WTC11 (cell line): ENCODE results near the gene GABRP. TPM values are rescaled to one million over a fixed set of nuclear protein-coding genes. Genes with fewer than 3 reads are reported as not detected.

Source experiments
- ATAC-seq: fragments of 200-7000 bp; cut with Tn5 transposase; 2 replicates; pipeline ENCODE4 v1.10.0; 2021; ENCODE audit warnings: mild to moderate bottlenecking, moderate library complexity
- CTCF ChIA-PET: fragments of 300-600 bp; sonication (Branson Sonifier 250); formaldehyde crosslinking; loops from one replicate; lab custom pipeline; 2021; ENCODE audit warnings: antibody characterized with exemption; lab: Charles Lee
- POLR2A ChIA-PET: fragments of 350-600 bp; sonication (Branson Sonifier 250); formaldehyde crosslinking; loops from one replicate; lab custom pipeline; 2021; ENCODE audit warnings: antibody characterized with exemption; lab: Charles Lee
- DNase-seq: peaks from one replicate; pipeline ENCODE4 v3.0.0; 2021; ENCODE audit warnings: low spot score
- H3K27ac Mint-ChIP-seq: 2 replicates; pipeline ENCODE4 v1.8.0; 2021; ENCODE audit warnings: mixed read lengths
- H3K27me3 Mint-ChIP-seq: 2 replicates; pipeline ENCODE4 v1.8.0; 2021; ENCODE audit warnings: low read depth, mild to moderate bottlenecking, moderate library complexity, mixed read lengths
- H3K36me3 Mint-ChIP-seq: 2 replicates; pipeline ENCODE4 v1.8.0; 2021; ENCODE audit warnings: mixed read lengths
- H3K4me1 Mint-ChIP-seq: 2 replicates; pipeline ENCODE4 v1.8.0; 2022; ENCODE audit warnings: mixed read lengths
- H3K4me3 Mint-ChIP-seq: 2 replicates; pipeline ENCODE4 v1.8.0; 2021; ENCODE audit warnings: mild to moderate bottlenecking, moderate library complexity, mixed read lengths
- H3K9me3 Mint-ChIP-seq: 2 replicates; pipeline ENCODE4 v1.8.0; 2021; ENCODE audit warnings: mixed read lengths
- ATF1 ChIP-seq: sonication (generic); formaldehyde crosslinking; IDR thresholded peaks from 2 replicates; pipeline ENCODE4 v1.8.1; 2023; ENCODE audit warnings: mild to moderate bottlenecking, moderate library complexity, missing genetic modification reagents
- CBFB ChIP-seq: sonication (generic); formaldehyde crosslinking; IDR thresholded peaks from 2 replicates; pipeline ENCODE4 v1.8.1; 2022; ENCODE audit warnings: mild to moderate bottlenecking, low read depth, missing genetic modification reagents
- CDX4 ChIP-seq: fragments of 250-450 bp; sonication (Bioruptor Pico); IDR thresholded peaks from 2 replicates; pipeline ENCODE4 v1.9.0; 2021; ENCODE audit warnings: moderate library complexity, mild to moderate bottlenecking, inconsistent platforms, borderline replicate concordance
- CREB1 ChIP-seq: sonication (generic); formaldehyde crosslinking; IDR thresholded peaks from 2 replicates; pipeline ENCODE4 v1.8.0; 2023; ENCODE audit warnings: mild to moderate bottlenecking, missing genetic modification reagents
- CREM ChIP-seq: sonication (generic); formaldehyde crosslinking; IDR thresholded peaks from 2 replicates; pipeline ENCODE4 v1.8.1; 2022; ENCODE audit warnings: mild to moderate bottlenecking, missing genetic modification reagents, moderate library complexity
- EMX1 ChIP-seq: fragments of 250-450 bp; sonication (Bioruptor Pico); IDR thresholded peaks from 2 replicates; pipeline ENCODE4 v1.8.0; 2021; ENCODE audit warnings: mild to moderate bottlenecking
- GTF2I ChIP-seq: fragments of 250-450 bp; sonication (Bioruptor Pico); conservative IDR thresholded peaks from 2 replicates; pipeline ENCODE4 v1.4.0; 2021; ENCODE audit warnings: mild to moderate bottlenecking
- IRF1 ChIP-seq: sonication (generic); formaldehyde crosslinking; IDR thresholded peaks from 2 replicates; pipeline ENCODE4 v1.8.0; 2023; ENCODE audit warnings: missing genetic modification reagents
- TP53 ChIP-seq: sonication (generic); formaldehyde crosslinking; IDR thresholded peaks from 2 replicates; pipeline ENCODE4 v1.8.1; 2023; ENCODE audit warnings: mild to moderate bottlenecking, missing genetic modification reagents
- ZNF219 ChIP-seq: sonication (generic); formaldehyde crosslinking; IDR thresholded peaks from 2 replicates; pipeline ENCODE4 v1.8.0; 2023; ENCODE audit warnings: missing genetic modification reagents, mild to moderate bottlenecking, borderline replicate concordance
- ZNF512 ChIP-seq: sonication (generic); formaldehyde crosslinking; IDR thresholded peaks from 2 replicates; pipeline ENCODE4 v1.8.1; 2022; ENCODE audit warnings: missing genetic modification reagents, borderline replicate concordance
- total RNA-seq: library from RNA; stranded (reverse); gene quantifications from 3 replicates; pipeline ENCODE4 v1.2.3, GENCODE V29; 2021
- TF ChIP-seq, protein P1 (sequence below): fragments of 200-600 bp; IDR thresholded peaks from 2 replicates; pipeline ENCODE4 v1.8.0; 2022; ENCODE audit warnings: antibody characterized with exemption
- TF ChIP-seq, protein P2 (sequence below): sonication (generic); formaldehyde crosslinking; IDR thresholded peaks from 2 replicates; pipeline ENCODE4 v1.8.0; 2022; ENCODE audit warnings: mild to moderate bottlenecking, missing genetic modification reagents
- TF ChIP-seq, protein P3 (sequence below): sonication (generic); formaldehyde crosslinking; IDR thresholded peaks from 2 replicates; pipeline ENCODE4 v1.8.0; 2022; ENCODE audit warnings: missing genetic modification reagents

The GABRP gene
- total RNA-seq, 1 experiment from 2014 or later, result 4.8 TPM

GRCh38 chr5:170748951-170749471, 34.5 kb upstream of the GABRP start (continued):
- TF ChIP-seq, protein P1, sequence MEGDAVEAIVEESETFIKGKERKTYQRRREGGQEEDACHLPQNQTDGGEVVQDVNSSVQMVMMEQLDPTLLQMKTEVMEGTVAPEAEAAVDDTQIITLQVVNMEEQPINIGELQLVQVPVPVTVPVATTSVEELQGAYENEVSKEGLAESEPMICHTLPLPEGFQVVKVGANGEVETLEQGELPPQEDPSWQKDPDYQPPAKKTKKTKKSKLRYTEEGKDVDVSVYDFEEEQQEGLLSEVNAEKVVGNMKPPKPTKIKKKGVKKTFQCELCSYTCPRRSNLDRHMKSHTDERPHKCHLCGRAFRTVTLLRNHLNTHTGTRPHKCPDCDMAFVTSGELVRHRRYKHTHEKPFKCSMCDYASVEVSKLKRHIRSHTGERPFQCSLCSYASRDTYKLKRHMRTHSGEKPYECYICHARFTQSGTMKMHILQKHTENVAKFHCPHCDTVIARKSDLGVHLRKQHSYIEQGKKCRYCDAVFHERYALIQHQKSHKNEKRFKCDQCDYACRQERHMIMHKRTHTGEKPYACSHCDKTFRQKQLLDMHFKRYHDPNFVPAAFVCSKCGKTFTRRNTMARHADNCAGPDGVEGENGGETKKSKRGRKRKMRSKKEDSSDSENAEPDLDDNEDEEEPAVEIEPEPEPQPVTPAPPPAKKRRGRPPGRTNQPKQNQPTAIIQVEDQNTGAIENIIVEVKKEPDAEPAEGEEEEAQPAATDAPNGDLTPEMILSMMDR, result no peak
- TF ChIP-seq CREB1 (CRISPR knock-in tag) (no peak), ZNF512 (CRISPR knock-in tag) (no peak)
- TF ChIP-seq, protein P2, sequence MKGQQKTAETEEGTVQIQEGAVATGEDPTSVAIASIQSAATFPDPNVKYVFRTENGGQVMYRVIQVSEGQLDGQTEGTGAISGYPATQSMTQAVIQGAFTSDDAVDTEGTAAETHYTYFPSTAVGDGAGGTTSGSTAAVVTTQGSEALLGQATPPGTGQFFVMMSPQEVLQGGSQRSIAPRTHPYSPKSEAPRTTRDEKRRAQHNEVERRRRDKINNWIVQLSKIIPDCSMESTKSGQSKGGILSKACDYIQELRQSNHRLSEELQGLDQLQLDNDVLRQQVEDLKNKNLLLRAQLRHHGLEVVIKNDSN, result peak; percentile 41; the same call in 1 of the 2 replicates

DNA sequence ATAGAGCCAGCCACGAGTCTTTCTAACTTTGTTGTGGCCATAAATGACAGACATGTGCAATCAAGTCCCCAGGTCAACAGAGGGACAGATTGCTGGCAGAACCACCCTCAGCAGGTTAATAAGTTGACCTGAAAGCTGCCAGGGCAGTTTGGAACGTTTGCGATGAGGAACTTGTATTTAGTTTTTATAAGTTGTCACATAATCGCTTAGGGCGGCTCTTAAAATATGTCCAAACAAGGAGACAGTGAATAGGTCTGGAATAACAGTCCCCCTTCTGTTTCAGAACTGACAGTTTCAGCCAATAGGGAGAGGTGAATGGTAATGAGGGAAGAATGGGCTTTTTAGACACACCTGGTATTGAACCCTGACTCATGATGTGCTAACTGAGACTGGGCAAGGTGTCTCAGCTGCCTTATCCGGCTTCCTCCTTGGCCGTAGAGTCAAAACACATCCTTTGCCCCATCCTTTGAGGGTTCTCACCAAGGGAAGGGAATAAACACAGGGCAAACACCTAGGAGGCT, 33.6 kb upstream of the GABRP start:
- no peak overlapping the region; the same call in 1 of the 2 replicates for H3K27ac Mint-ChIP-seq
- ATAC-seq, result no peak
- H3K4me1 Mint-ChIP-seq, result peaks cover 60% of the 10 kb centered on the region
- TF ChIP-seq ZNF219 (CRISPR knock-in tag), result no peak
- peaks cover 21% of the 10 kb centered on the region for H3K27me3 Mint-ChIP-seq
- H3K9me3 Mint-ChIP-seq, result peaks cover 2% of the 10 kb centered on the region; the same call in 1 of the 2 replicates
- ChIA-PET CTCF (interaction anchor here (1.0 to 8.6 kb wide), 5 partner anchors 19 to 147 kb away, joined by 3 to 449 read pairs (median 8); partner anchors contain the start of gene GABRP), POLR2A (interaction anchor here (1.3 to 1.8 kb wide), 2 partner anchors 11 to 24 kb away, joined by 5 to 6 read pairs; no protein-coding TSS in a partner anchor)
- H3K36me3 Mint-ChIP-seq, result peaks cover 26% of the 10 kb centered on the region
- no peak for DNase-seq
- no peak overlapping the region for H3K4me3 Mint-ChIP-seq

GRCh38 chr5:170750791-170751190, 32.7 kb upstream of the GABRP start:
- POLR2A ChIA-PET, result interaction anchor here (1.4 kb wide), 1 partner anchor 18 kb away, joined by 4 read pairs; no protein-coding TSS in a partner anchor
- H3K36me3 Mint-ChIP-seq, result peaks cover 29% of the 10 kb centered on the region

GRCh38 chr5:170751631-170752030, 31.9 kb upstream of the GABRP start:
- DNase-seq, result no peak
- CTCF ChIA-PET, result interaction anchor here (1.2 to 8.6 kb wide), 3 partner anchors 18 to 118 kb away, joined by 5 to 449 read pairs (median 32); partner anchors contain the start of gene GABRP
- ATAC-seq, result no peak
- TF ChIP-seq TP53 (CRISPR knock-in tag), result no peak
- no peak for TF ChIP-seq CREM (CRISPR knock-in tag)
- TF ChIP-seq IRF1 (CRISPR knock-in tag), result no peak
- no peak for TF ChIP-seq ATF1
- TF ChIP-seq GTF2I (CRISPR knock-in tag), result no peak
- TF ChIP-seq, protein P3, sequence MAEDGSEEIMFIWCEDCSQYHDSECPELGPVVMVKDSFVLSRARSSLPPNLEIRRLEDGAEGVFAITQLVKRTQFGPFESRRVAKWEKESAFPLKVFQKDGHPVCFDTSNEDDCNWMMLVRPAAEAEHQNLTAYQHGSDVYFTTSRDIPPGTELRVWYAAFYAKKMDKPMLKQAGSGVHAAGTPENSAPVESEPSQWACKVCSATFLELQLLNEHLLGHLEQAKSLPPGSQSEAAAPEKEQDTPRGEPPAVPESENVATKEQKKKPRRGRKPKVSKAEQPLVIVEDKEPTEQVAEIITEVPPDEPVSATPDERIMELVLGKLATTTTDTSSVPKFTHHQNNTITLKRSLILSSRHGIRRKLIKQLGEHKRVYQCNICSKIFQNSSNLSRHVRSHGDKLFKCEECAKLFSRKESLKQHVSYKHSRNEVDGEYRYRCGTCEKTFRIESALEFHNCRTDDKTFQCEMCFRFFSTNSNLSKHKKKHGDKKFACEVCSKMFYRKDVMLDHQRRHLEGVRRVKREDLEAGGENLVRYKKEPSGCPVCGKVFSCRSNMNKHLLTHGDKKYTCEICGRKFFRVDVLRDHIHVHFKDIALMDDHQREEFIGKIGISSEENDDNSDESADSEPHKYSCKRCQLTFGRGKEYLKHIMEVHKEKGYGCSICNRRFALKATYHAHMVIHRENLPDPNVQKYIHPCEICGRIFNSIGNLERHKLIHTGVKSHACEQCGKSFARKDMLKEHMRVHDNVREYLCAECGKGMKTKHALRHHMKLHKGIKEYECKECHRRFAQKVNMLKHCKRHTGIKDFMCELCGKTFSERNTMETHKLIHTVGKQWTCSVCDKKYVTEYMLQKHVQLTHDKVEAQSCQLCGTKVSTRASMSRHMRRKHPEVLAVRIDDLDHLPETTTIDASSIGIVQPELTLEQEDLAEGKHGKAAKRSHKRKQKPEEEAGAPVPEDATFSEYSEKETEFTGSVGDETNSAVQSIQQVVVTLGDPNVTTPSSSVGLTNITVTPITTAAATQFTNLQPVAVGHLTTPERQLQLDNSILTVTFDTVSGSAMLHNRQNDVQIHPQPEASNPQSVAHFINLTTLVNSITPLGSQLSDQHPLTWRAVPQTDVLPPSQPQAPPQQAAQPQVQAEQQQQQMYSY (CRISPR knock-in tag), result no peak

More at GRCh38 chr5:170750791-170751190, 32.7 kb upstream of the GABRP start:
- peaks cover 51% of the 10 kb centered on the region for H3K4me1 Mint-ChIP-seq
- peaks cover 8% of the 10 kb centered on the region; the same call in 1 of the 2 replicates for H3K9me3 Mint-ChIP-seq
- H3K27me3 Mint-ChIP-seq, result peaks cover 21% of the 10 kb centered on the region
- no peak for ATAC-seq
- TF ChIP-seq EMX1 (no peak), CBFB (CRISPR knock-in tag) (no peak), CDX4 (CRISPR knock-in tag) (no peak)
- TF ChIP-seq, protein P1, result no peak
- CTCF ChIA-PET, result interaction anchor here (1.0 to 8.6 kb wide), 4 partner anchors 19 to 117 kb away, joined by 3 to 449 read pairs (median 18); partner anchors contain the start of gene GABRP
- peak overlapping the region; percentile 44; the same call in 1 of the 2 replicates for H3K27ac Mint-ChIP-seq
- DNase-seq, result no peak
- no peak overlapping the region for H3K4me3 Mint-ChIP-seq

More at GRCh38 chr5:170751631-170752030, 31.9 kb upstream of the GABRP start:
- Mint-ChIP-seq H3K36me3 (peaks cover 33% of the 10 kb centered on the region), H3K4me3 (no peak overlapping the region), H3K4me1 (peaks cover 45% of the 10 kb centered on the region), H3K9me3 (peaks cover 8% of the 10 kb centered on the region; the same call in 1 of the 2 replicates), H3K27me3 (peaks cover 21% of the 10 kb centered on the region), H3K27ac (no peak overlapping the region)
- POLR2A ChIA-PET, result interaction anchor here (1.4 kb wide), 1 partner anchor 18 kb away, joined by 4 read pairs; no protein-coding TSS in a partner anchor
